Prostate gland (tissue), 2 donors: Measurements from ENCODE around the gene FRMD1. TPM values are rescaled to one million over a fixed set of nuclear protein-coding genes. Genes with fewer than 3 reads are reported as not detected.

ENCODE experiments used
- DNase-seq: peaks from one replicate; pipeline ENCODE4 v3.0.0-alpha.2; 2019; ENCODE audit warnings: low spot score
- H3K27ac ChIP-seq, 2 donors: fragments of 200-600 bp; sonication (generic); 2 replicates each; pipeline ENCODE4 v1.5.1; 2017 to 2019
- H3K27me3 ChIP-seq: fragments of 200-600 bp; sonication (generic); replicated peaks from 2 replicates; pipeline ENCODE4 v1.5.1; 2019; ENCODE audit not compliant: insufficient read depth
- H3K36me3 ChIP-seq, 2 donors: fragments of 200-600 bp; sonication (generic); 1 replicate in 1 of 2; 2 replicates in 1 of 2; pipeline versions ENCODE4 v1.5.1 to v1.8.1; 2017 to 2019
- H3K4me1 ChIP-seq: fragments of 200-600 bp; sonication (generic); replicated peaks from 2 replicates; pipeline ENCODE4 v1.5.1; 2019
- H3K4me3 ChIP-seq, 2 donors: fragments of 200-600 bp; sonication (generic); 2 replicates each; pipeline ENCODE4 v1.5.1; 2017 to 2019
- H3K9me3 ChIP-seq: fragments of 200-600 bp; sonication (generic); 2 replicates; pipeline ENCODE4 v1.5.1; 2017
- POLR2A ChIP-seq: fragments of 450-650 bp; IDR thresholded peaks from one replicate; pipeline ENCODE4 v1.6.1; 2016; ENCODE audit warnings: antibody characterized with exemption, mild to moderate bottlenecking
- POLR2AphosphoS5 ChIP-seq: sonication (generic); formaldehyde crosslinking; IDR thresholded peaks from one replicate; pipeline ENCODE4 v1.6.1; 2017; ENCODE audit warnings: antibody characterized with exemption
- WGBS: methylation state at CpG from one replicate; pipeline ENCODE4 v1.1.5; 2018; 5-methylcytosine and 5-hydroxymethylcytosine counted together
- intact Hi-C: fragments of 100-400 bp; cut with DNase I; formaldehyde crosslinking; loops from one replicate; pipeline ENCODE4 v1.14.2; 2022
- total RNA-seq, 2 donors: library from RNA; depleted of rRNA; stranded (reverse); fragments of >200 nt; gene quantifications; one replicate each; pipeline ENCODE4 v1.1.0, GENCODE V29; 2016
- TF ChIP-seq, protein P1 (sequence below), 4 experiments: fragments of 200-600 bp in 2 of 4; fragments of 450-650 bp in 2 of 4; sonication (generic) in 2 of 4; IDR thresholded peaks; 1 replicate in 3 of 4; 2 replicates in 1 of 4; pipeline ENCODE4 v1.5.1; 2016 to 2019; ENCODE audit warnings: antibody characterized with exemption in 4 of 4, mild to moderate bottlenecking in 2 of 4, moderate library complexity in 2 of 4

FRMD1 gene
- total RNA-seq, 2 donors from 2014 or later = 0.18 to 2.2 TPM

DNA sequence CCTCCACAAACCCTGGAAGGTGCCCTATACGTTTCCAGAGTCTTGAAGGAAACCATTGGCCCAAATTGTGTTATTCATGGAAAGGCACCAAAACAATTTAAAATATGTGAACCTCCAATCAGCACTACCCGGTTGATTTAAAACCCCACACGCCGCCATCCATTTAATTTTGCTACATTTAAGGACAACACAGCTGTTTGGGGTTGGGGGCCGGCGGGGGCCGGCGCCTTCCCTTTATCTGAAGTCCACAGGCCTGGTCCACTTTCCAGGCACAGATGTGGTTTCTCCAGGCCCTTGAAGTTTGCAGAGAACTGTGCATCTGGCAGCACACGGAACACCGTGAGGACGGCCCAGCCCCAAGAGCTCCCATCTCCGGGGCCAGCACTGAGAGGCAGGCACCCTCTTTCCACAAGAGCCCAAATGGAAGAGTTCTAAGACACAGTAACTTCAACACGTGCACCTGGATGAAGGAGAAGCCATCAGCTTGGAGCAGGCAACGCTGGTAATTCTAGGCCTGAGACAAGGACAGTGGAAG is 16.8 kb upstream of the FRMD1 start:
- WGBS = 90% methylated on average over 14 of the region's 14 CpGs
- intact Hi-C loops = no loop called here
- H3K36me3 ChIP-seq = no peaks in the 10 kb centered on the region
- H3K27ac ChIP-seq = no peak overlapping the region
- peaks cover 2% of the 10 kb centered on the region for H3K27me3 ChIP-seq
- DNase-seq = no peak
- TF ChIP-seq POLR2AphosphoS5 (no peak), POLR2A (no peak)
- TF ChIP-seq, protein P1, sequence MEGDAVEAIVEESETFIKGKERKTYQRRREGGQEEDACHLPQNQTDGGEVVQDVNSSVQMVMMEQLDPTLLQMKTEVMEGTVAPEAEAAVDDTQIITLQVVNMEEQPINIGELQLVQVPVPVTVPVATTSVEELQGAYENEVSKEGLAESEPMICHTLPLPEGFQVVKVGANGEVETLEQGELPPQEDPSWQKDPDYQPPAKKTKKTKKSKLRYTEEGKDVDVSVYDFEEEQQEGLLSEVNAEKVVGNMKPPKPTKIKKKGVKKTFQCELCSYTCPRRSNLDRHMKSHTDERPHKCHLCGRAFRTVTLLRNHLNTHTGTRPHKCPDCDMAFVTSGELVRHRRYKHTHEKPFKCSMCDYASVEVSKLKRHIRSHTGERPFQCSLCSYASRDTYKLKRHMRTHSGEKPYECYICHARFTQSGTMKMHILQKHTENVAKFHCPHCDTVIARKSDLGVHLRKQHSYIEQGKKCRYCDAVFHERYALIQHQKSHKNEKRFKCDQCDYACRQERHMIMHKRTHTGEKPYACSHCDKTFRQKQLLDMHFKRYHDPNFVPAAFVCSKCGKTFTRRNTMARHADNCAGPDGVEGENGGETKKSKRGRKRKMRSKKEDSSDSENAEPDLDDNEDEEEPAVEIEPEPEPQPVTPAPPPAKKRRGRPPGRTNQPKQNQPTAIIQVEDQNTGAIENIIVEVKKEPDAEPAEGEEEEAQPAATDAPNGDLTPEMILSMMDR (IDR thresholded peaks at IDR 0.05) = no peak
- no peak overlapping the region for H3K4me3 ChIP-seq
- no peaks in the 10 kb centered on the region for H3K9me3 ChIP-seq
- no peaks in the 10 kb centered on the region for H3K4me1 ChIP-seq

GRCh38 chr6:168095171-168095691 is 16.2 kb upstream of the FRMD1 start:
- Histone ChIP-seq H3K9me3 (no peaks in the 10 kb centered on the region), H3K4me1 (no peaks in the 10 kb centered on the region), H3K36me3 (no peaks in the 10 kb centered on the region), H3K27ac (no peak overlapping the region), H3K27me3 (no peaks in the 10 kb centered on the region), H3K4me3 (no peak overlapping the region)
- intact Hi-C loops = no loop called here
- 95% methylated on average over 17 of the region's 17 CpGs for WGBS
- TF ChIP-seq POLR2AphosphoS5 (no peak), POLR2A (no peak)
- TF ChIP-seq, protein P1 (IDR thresholded peaks at IDR 0.05) = no peak
- no peak for DNase-seq

DNA sequence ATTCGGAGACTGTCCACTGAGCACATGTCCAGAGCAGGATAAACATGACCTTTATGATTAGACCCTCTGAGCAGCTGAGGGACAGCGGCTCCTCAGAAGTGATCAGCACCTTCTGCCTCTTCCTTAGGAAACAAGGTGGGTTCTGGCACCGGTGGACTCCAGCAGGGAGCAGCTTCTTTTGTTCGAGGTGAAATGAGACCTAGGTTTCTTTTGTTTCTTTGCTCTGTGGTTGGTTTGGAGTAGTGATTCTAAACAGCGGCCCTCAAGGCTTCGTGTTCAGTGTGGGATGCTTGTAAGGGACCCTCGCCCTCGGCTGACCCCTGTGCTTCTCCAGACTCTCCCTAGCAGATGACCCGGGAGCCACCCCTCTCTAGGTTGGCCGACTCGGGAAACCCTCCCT is 14.6 kb upstream of the FRMD1 start:
- no peak for DNase-seq
- intact Hi-C loops = no loop called here
- Histone ChIP-seq H3K27me3 (no peaks in the 10 kb centered on the region), H3K9me3 (no peaks in the 10 kb centered on the region), H3K4me1 (no peaks in the 10 kb centered on the region), H3K36me3 (no peaks in the 10 kb centered on the region), H3K4me3 (no peak overlapping the region), H3K27ac (no peak overlapping the region)
- 92% methylated on average over 11 of the region's 11 CpGs for WGBS
- TF ChIP-seq POLR2A = no peak
- TF ChIP-seq, protein P1 (IDR thresholded peaks at IDR 0.05) = no peak
- TF ChIP-seq POLR2AphosphoS5 = no peak

DNA sequence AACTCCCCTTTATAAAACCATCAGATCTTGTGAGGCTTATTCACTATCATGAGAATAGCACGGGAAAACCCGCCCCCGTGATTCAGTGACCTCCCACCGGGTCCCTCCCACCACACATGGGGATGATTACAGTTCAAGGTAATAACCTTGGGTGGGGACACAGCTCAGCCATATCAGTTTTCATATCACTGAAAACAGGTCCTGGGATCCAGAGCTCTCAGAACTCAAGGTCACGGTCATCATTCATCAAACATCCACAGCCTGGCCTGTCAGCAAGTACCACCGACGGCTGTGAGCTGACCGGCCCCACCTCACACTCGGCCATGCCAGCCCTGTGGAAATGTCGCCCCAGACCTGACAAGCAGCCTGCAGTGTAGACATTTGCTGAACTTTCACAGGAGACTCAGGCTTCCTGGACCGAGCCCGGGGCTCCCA is 14.1 kb upstream of the FRMD1 start:
- Histone ChIP-seq H3K4me1 (no peaks in the 10 kb centered on the region), H3K27me3 (no peaks in the 10 kb centered on the region), H3K36me3 (no peaks in the 10 kb centered on the region), H3K4me3 (no peak overlapping the region), H3K27ac (no peak overlapping the region), H3K9me3 (no peaks in the 10 kb centered on the region)
- WGBS = 86% methylated on average over 12 of the region's 12 CpGs
- no peak for DNase-seq
- intact Hi-C loops = no loop called here
- TF ChIP-seq POLR2AphosphoS5 = no peak
- TF ChIP-seq POLR2A = no peak
- TF ChIP-seq, protein P1 (IDR thresholded peaks at IDR 0.05) = no peak

DNA sequence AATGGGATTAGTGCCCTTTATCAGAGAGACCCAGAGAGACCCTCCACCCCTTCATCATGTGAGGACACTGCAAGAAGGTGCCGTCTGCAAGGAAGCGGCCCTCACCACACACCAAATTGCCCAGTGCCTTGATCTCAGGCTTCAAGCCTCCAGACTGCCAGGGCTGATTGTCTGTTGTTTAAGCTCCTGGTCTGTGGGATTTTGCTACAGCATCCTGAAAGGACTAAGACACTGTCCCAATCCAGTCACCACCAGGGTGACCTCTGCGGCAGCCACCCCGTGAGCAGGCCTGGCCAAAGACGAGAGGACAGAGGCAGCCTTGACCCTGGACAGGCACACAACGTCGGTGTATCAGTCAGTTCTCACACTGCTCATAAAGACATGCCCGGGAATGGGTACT is 13.5 kb upstream of the FRMD1 start:
- Histone ChIP-seq H3K4me1 (no peaks in the 10 kb centered on the region), H3K9me3 (no peaks in the 10 kb centered on the region), H3K4me3 (no peak overlapping the region), H3K27ac (no peak overlapping the region), H3K36me3 (no peaks in the 10 kb centered on the region), H3K27me3 (no peaks in the 10 kb centered on the region)
- intact Hi-C loops = no loop called here
- 95% methylated on average over 6 of the region's 8 CpGs for WGBS
- no peak for DNase-seq
- TF ChIP-seq POLR2AphosphoS5 = no peak
- TF ChIP-seq POLR2A = no peak
- TF ChIP-seq, protein P1 (IDR thresholded peaks at IDR 0.05) = no peak
